K562 (cell line): ENCODE measurements around the gene SHOC1. TPM values are rescaled to one million over a fixed set of nuclear protein-coding genes. Genes with fewer than 3 reads are reported as not detected.

Experiments
- ARID3A ChIP-seq: IDR thresholded peaks from 2 replicates; pipeline ENCODE4 v1.6.1; 2012; ENCODE audit warnings: low read depth, low read length, improper control_type of control experiment, borderline replicate concordance
- EWSR1 ChIP-seq: fragments of 450-650 bp; IDR thresholded peaks from 2 replicates; pipeline ENCODE4 v1.6.1; 2018; ENCODE audit warnings: borderline replicate concordance, mild to moderate bottlenecking, low read depth, moderate library complexity; ENCODE audit not compliant: partially characterized antibody
- HINFP ChIP-seq: fragments of 450-650 bp; conservative IDR thresholded peaks from 2 replicates; pipeline ENCODE4 v1.6.1; 2016; ENCODE audit warnings: missing genetic modification characterization, low read depth, mild to moderate bottlenecking, control low read depth, missing compliant biosample characterization
- MEIS2 ChIP-seq: fragments of 450-650 bp; IDR thresholded peaks from 2 replicates; pipeline ENCODE4 v1.6.1; 2014; ENCODE audit warnings: mild to moderate bottlenecking; ENCODE audit not compliant: partially characterized antibody
- SPI1 ChIP-seq: IDR thresholded peaks from 2 replicates; pipeline ENCODE4 v1.6.1; 2011; ENCODE audit warnings: low read depth, low read length, control low read depth, borderline replicate concordance
- TEAD4 ChIP-seq, 2 experiments: sonication (generic) in 1 of 2; formaldehyde crosslinking in 1 of 2; IDR thresholded peaks; 2 replicates each; pipeline versions ENCODE4 v1.6.1 to v1.8.0; 2012 to 2022; ENCODE audit warnings: borderline replicate concordance in 1 of 2, inconsistent platforms in 1 of 2, low read length in 1 of 2, mild to moderate bottlenecking in 1 of 2, missing genetic modification reagents in 1 of 2
- ZNF239 ChIP-seq: fragments of 250-450 bp; sonication (Bioruptor Pico); IDR thresholded peaks from 2 replicates; pipeline ENCODE4 v1.4.0; 2020; ENCODE audit warnings: mild to moderate bottlenecking
- polyA plus RNA-seq, 8 experiments: library from polyadenylated mRNA; depleted of rRNA in 4 of 8; stranded (reverse) in 5 of 8; unstranded in 3 of 8; fragments of >200 nt; fragmentation: Nextera tagmentation in 2 of 8; fragmentation: Illumina TruSeq in 1 of 8; extraction: Ambion mirVana in 2 of 8; extraction: Trizol in 1 of 8; gene quantifications; 2 replicates each; pipeline versions ENCODE4 v1.2.1 to v1.2.3, GENCODE V29; 2011 to 2014; ENCODE audit warnings: inconsistent platforms in 1 of 8, missing spikeins in 1 of 8
- total RNA-seq, 7 experiments: library from RNA; depleted of rRNA in 6 of 7; stranded (reverse); fragments of >200 nt in 6 of 7; fragmentation: Illumina TruSeq in 2 of 7; extraction: Trizol in 2 of 7; gene quantifications; 2 replicates each; pipeline versions ENCODE4 v1.2.1 to v1.2.3, GENCODE V29; 2011 to 2021; ENCODE audit warnings: low replicate concordance in 1 of 7
- TF ChIP-seq, protein P1 (sequence below), 3 experiments: IDR thresholded peaks in 2 of 3; conservative IDR thresholded peaks in 1 of 3; 2 replicates each; pipeline ENCODE4 v1.5.1; 2011 to 2012; ENCODE audit warnings: low read length in 3 of 3, mild to moderate bottlenecking in 3 of 3, control low read depth in 2 of 3, improper control_type of control experiment in 1 of 3, inconsistent platforms in 1 of 3, low read depth in 1 of 3, mixed read lengths in 1 of 3, moderate library complexity in 1 of 3; ENCODE audit not compliant: insufficient read depth in 2 of 3
- TF ChIP-seq, protein P2 (sequence below): fragments of 150-350 bp; conservative IDR thresholded peaks from 2 replicates; pipeline ENCODE4 v1.6.1; 2014; ENCODE audit warnings: low read length
- TF ChIP-seq, protein P3 (sequence below): fragments of 450-650 bp; IDR thresholded peaks from 2 replicates; pipeline ENCODE4 v1.7.1; 2018; ENCODE audit warnings: mild to moderate bottlenecking, low read depth; ENCODE audit not compliant: partially characterized antibody
- TF ChIP-seq, protein P4 (sequence below): fragments of 200-800 bp; sonication (Bioruptor generic); IDR thresholded peaks from 2 replicates; pipeline ENCODE4 v1.6.1; 2017; ENCODE audit warnings: missing genetic modification characterization, missing compliant biosample characterization

SHOC1 gene
- total and polyA plus RNA-seq, 9 of the 15 experiments (the other 6 are each of a cell fraction or from before 2014, with no cell fraction given): 0.03 to 0.09 (median 0.04) TPM; not detected in 6

GRCh38 chr9:111759762-111760639 lies 34.7 kb downstream of the SHOC1 start (continued):
- TF ChIP-seq TEAD4 (IDR thresholded peaks at IDR 0.05; ENCODE audit: low read length) (peak; percentile 37; the same call in 1 of the 2 replicates), TEAD4 (CRISPR knock-in tag; IDR thresholded peaks at IDR 0.05; ENCODE audit: borderline replicate concordance) (no peak), SPI1 (peak; percentile 56; the same call in 1 of the 2 replicates), EWSR1 (no peak), MEIS2 (peak; percentile 2), ARID3A (peak; percentile 81; the same call in 1 of the 2 replicates), ZNF239 (CRISPR knock-in tag) (no peak), HINFP (0 out of 2 replicates have a peak, but pooled peaks have one; percentile 18)
- TF ChIP-seq, protein P1, sequence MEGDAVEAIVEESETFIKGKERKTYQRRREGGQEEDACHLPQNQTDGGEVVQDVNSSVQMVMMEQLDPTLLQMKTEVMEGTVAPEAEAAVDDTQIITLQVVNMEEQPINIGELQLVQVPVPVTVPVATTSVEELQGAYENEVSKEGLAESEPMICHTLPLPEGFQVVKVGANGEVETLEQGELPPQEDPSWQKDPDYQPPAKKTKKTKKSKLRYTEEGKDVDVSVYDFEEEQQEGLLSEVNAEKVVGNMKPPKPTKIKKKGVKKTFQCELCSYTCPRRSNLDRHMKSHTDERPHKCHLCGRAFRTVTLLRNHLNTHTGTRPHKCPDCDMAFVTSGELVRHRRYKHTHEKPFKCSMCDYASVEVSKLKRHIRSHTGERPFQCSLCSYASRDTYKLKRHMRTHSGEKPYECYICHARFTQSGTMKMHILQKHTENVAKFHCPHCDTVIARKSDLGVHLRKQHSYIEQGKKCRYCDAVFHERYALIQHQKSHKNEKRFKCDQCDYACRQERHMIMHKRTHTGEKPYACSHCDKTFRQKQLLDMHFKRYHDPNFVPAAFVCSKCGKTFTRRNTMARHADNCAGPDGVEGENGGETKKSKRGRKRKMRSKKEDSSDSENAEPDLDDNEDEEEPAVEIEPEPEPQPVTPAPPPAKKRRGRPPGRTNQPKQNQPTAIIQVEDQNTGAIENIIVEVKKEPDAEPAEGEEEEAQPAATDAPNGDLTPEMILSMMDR (IDR thresholded peaks at IDR 0.05 in 2 of 3, conservative IDR thresholded peaks at IDR 0.05 in 1 of 3; ENCODE audit: insufficient read depth in 2 of 3, low read depth in 1 of 3, low read length in 3 of 3): peak; percentile 58 to 82 (median 64); a peak in 5 of 6 replicates
- TF ChIP-seq, protein P2, sequence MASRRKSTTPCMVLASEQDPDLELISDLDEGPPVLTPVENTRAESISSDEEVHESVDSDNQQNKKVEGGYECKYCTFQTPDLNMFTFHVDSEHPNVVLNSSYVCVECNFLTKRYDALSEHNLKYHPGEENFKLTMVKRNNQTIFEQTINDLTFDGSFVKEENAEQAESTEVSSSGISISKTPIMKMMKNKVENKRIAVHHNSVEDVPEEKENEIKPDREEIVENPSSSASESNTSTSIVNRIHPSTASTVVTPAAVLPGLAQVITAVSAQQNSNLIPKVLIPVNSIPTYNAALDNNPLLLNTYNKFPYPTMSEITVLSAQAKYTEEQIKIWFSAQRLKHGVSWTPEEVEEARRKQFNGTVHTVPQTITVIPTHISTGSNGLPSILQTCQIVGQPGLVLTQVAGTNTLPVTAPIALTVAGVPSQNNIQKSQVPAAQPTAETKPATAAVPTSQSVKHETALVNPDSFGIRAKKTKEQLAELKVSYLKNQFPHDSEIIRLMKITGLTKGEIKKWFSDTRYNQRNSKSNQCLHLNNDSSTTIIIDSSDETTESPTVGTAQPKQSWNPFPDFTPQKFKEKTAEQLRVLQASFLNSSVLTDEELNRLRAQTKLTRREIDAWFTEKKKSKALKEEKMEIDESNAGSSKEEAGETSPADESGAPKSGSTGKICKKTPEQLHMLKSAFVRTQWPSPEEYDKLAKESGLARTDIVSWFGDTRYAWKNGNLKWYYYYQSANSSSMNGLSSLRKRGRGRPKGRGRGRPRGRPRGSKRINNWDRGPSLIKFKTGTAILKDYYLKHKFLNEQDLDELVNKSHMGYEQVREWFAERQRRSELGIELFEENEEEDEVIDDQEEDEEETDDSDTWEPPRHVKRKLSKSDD: no peak
- TF ChIP-seq, protein P3, sequence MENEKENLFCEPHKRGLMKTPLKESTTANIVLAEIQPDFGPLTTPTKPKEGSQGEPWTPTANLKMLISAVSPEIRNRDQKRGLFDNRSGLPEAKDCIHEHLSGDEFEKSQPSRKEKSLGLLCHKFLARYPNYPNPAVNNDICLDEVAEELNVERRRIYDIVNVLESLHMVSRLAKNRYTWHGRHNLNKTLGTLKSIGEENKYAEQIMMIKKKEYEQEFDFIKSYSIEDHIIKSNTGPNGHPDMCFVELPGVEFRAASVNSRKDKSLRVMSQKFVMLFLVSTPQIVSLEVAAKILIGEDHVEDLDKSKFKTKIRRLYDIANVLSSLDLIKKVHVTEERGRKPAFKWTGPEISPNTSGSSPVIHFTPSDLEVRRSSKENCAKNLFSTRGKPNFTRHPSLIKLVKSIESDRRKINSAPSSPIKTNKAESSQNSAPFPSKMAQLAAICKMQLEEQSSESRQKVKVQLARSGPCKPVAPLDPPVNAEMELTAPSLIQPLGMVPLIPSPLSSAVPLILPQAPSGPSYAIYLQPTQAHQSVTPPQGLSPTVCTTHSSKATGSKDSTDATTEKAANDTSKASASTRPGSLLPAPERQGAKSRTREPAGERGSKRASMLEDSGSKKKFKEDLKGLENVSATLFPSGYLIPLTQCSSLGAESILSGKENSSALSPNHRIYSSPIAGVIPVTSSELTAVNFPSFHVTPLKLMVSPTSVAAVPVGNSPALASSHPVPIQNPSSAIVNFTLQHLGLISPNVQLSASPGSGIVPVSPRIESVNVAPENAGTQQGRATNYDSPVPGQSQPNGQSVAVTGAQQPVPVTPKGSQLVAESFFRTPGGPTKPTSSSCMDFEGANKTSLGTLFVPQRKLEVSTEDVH: peak; percentile 15
- TF ChIP-seq, protein P4, sequence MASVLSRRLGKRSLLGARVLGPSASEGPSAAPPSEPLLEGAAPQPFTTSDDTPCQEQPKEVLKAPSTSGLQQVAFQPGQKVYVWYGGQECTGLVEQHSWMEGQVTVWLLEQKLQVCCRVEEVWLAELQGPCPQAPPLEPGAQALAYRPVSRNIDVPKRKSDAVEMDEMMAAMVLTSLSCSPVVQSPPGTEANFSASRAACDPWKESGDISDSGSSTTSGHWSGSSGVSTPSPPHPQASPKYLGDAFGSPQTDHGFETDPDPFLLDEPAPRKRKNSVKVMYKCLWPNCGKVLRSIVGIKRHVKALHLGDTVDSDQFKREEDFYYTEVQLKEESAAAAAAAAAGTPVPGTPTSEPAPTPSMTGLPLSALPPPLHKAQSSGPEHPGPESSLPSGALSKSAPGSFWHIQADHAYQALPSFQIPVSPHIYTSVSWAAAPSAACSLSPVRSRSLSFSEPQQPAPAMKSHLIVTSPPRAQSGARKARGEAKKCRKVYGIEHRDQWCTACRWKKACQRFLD (CRISPR knock-in tag): 0 out of 2 replicates have a peak, but pooled peaks have one; percentile 24
